HFFc6 (cell line): ENCODE results near the gene NPR2. TPM values are rescaled to one million over a fixed set of nuclear protein-coding genes. Genes with fewer than 3 reads are reported as not detected.

ENCODE experiments used
- DNase-seq: peaks from one replicate; pipeline ENCODE4 v3.0.0-alpha.2; 2018
- H3K27ac Mint-ChIP-seq: 2 replicates; pipeline ENCODE4 v1.8.0; 2020; ENCODE audit warnings: mild to moderate bottlenecking, mixed read lengths
- H3K27me3 Mint-ChIP-seq: 2 replicates; pipeline ENCODE4 v1.8.0; 2021; ENCODE audit warnings: mild to moderate bottlenecking, moderate library complexity, mixed read lengths; ENCODE audit not compliant: insufficient read depth
- H3K36me3 Mint-ChIP-seq: 2 replicates; pipeline ENCODE4 v1.8.0; 2021; ENCODE audit warnings: low read depth, mixed read lengths
- H3K4me1 Mint-ChIP-seq: 2 replicates; pipeline ENCODE4 v1.8.0; 2020; ENCODE audit warnings: low read depth, mixed read lengths
- H3K4me3 Mint-ChIP-seq: 2 replicates; pipeline ENCODE4 v1.8.0; 2020; ENCODE audit warnings: mild to moderate bottlenecking, moderate library complexity, mixed read lengths
- H3K9me3 Mint-ChIP-seq: 2 replicates; pipeline ENCODE4 v1.8.0; 2020; ENCODE audit warnings: mild to moderate bottlenecking, mixed read lengths
- CTCF ChIP-seq: fragments of 200-600 bp; sonication (generic); IDR thresholded peaks from 2 replicates; pipeline ENCODE4 v1.5.0; 2021; ENCODE audit warnings: antibody characterized with exemption, mild to moderate bottlenecking
- total RNA-seq, 6 experiments: library from RNA; stranded (reverse); fragmentation: NEBNext Ultra II Directional; extraction: Animal tissue kit (Norgen Biotek cat#: 25700); gene quantifications; 2 replicates in 1 of 6; 3 replicates in 5 of 6; pipeline ENCODE4 v1.2.3, GENCODE V29; 2021

Gene NPR2
- total RNA-seq, 6 experiments from 2014 or later: 38.3 to 48.5 (median 41.7) TPM

DNA sequence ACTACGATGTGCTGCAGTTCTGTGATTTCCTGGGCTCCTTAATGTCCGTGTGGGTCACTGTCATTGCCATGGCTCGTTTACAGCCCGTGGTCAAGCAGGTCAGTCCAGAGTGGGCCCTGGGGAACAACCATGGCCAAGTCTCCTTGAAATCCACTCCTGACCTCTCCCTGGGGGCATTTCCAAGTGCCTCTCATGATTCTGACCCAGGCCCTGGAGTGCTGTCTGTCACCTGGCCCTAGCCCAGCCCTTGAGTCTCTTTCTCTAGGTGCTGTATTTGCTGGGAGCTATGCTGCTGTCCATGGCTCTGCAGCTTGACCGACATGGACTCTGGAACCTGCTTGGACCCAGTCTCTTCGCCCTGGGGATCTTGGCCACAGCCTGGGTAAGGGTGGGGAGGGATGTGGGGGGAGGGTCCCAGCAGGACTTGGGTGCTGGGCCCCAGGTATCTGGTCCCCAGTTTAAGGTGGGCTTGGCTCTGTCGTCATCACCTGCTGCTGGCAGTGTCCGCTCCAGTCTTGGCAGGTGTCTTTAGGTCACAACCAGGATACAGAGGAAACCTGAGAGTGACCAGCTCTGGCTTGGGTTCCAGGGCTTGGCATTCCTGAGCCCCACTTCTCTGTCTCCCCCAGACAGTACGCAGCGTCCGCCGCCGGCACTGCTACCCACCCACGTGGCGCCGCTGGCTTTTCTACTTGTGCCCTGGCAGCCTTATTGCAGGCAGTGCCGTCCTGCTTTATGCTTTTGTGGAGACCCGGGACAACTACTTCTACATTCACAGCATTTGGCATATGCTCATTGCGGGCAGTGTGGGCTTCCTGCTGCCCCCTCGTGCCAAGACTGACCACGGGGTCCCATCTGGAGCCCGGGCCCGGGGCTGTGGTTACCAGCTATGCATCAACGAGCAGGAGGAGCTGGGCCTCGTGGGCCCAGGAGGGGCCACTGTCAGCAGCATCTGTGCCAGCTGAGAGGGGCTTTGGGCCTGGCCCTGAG, 61.8 kb downstream of the NPR2 start:
- peaks cover 10% of the 10 kb centered on the region for H3K4me1 Mint-ChIP-seq
- no peak for TF ChIP-seq CTCF
- H3K4me3 Mint-ChIP-seq: no peak overlapping the region
- no peak overlapping the region for H3K27ac Mint-ChIP-seq
- no peaks in the 10 kb centered on the region for H3K36me3 Mint-ChIP-seq
- DNase-seq: no peak
- peaks cover 10% of the 10 kb centered on the region for H3K27me3 Mint-ChIP-seq
- H3K9me3 Mint-ChIP-seq: no peaks in the 10 kb centered on the region

- Mint-ChIP-seq H3K27ac (no peak overlapping the region), H3K36me3 (no peaks in the 10 kb centered on the region), H3K9me3 (no peaks in the 10 kb centered on the region), H3K4me1 (no peaks in the 10 kb centered on the region), H3K4me3 (no peak overlapping the region), H3K27me3 (peaks cover 10% of the 10 kb centered on the region)
- DNase-seq: no peak
- no peak for TF ChIP-seq CTCF
Measured at GRCh38 chr9:35854091-35854762, 62.8 kb downstream of the NPR2 start.

DNA sequence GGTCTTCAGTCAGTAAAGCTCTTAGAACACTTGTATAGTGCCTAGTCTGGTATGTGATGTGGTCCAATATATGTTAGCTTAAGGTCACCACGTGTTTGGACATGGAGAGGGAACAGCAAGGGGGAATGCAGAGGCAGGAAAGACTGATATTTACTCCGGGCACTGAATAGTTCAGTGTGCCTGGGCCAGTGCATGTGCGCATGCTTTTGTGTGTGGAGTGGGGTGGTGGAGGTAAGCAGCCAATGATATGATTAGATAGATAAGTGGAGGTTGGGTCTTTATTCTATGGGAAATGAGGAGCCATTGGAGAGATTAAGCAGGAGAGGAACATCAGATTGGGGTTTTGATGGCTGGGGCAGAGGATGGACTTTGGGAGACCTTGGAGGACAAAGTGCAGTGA, 64.8 kb downstream of the NPR2 start:
- Mint-ChIP-seq H3K4me1 (no peaks in the 10 kb centered on the region), H3K36me3 (no peaks in the 10 kb centered on the region), H3K9me3 (no peaks in the 10 kb centered on the region), H3K4me3 (no peak overlapping the region), H3K27me3 (peaks cover 20% of the 10 kb centered on the region), H3K27ac (no peak overlapping the region)
- TF ChIP-seq CTCF: no peak
- no peak for DNase-seq

- H3K27me3 Mint-ChIP-seq: peaks cover 26% of the 10 kb centered on the region
- DNase-seq: no peak
- H3K4me1 Mint-ChIP-seq: no peaks in the 10 kb centered on the region
- H3K36me3 Mint-ChIP-seq: no peaks in the 10 kb centered on the region
- no peaks in the 10 kb centered on the region for H3K9me3 Mint-ChIP-seq
- H3K4me3 Mint-ChIP-seq: no peak overlapping the region
- no peak for TF ChIP-seq CTCF
- H3K27ac Mint-ChIP-seq: no peak overlapping the region
Measured at GRCh38 chr9:35856882-35857281, 65.5 kb downstream of the NPR2 start.

- Mint-ChIP-seq H3K36me3 (no peaks in the 10 kb centered on the region), H3K27ac (no peak overlapping the region), H3K4me3 (no peak overlapping the region), H3K4me1 (no peaks in the 10 kb centered on the region), H3K27me3 (peaks cover 40% of the 10 kb centered on the region), H3K9me3 (no peaks in the 10 kb centered on the region)
- TF ChIP-seq CTCF: no peak
- no peak for DNase-seq
Measured at GRCh38 chr9:35858458-35858857, 67.1 kb downstream of the NPR2 start.

Other genes starting within 250 kb of the NPR2 start
- gene TESK1, start 186.3 kb upstream of the NPR2 start, total RNA-seq: 10 to 100 TPM; 25.4 to 33.2 (median 28.5) TPM
- gene CD72, start 173.2 kb upstream of the NPR2 start, total RNA-seq: under 1 TPM; 0.37 to 0.87 (median 0.49) TPM
- gene SIT1, start 140.7 kb upstream of the NPR2 start, total RNA-seq: not detected
- gene RMRP, start 133.6 kb upstream of the NPR2 start, total RNA-seq: over 10,000 TPM in 5 of 6 experiments, 1,000 to 10,000 TPM in 1; 9,197 to 39,404 (median 23,537) TPM
- gene CCDC107, start 133.3 kb upstream of the NPR2 start, total RNA-seq: 10 to 100 TPM; 22.5 to 29.8 (median 24.6) TPM
- 1 to 10 TPM; 1.7 to 4.4 (median 2.6) TPM for gene ARHGEF39, start 126.4 kb upstream of the NPR2 start, total RNA-seq
- gene CA9, start 117.7 kb upstream of the NPR2 start, total RNA-seq: under 1 TPM in 1 of 6 experiments, not detected in 5; 0.28 TPM
- 1,000 to 10,000 TPM; 1,810 to 3,557 (median 2,546) TPM for gene TPM2, start 101.7 kb upstream of the NPR2 start, total RNA-seq
- gene TLN1, start 59.4 kb upstream of the NPR2 start, total RNA-seq: 100 to 1,000 TPM; 470 to 562 (median 491) TPM
- gene CREB3, start 58.9 kb upstream of the NPR2 start, total RNA-seq: 100 to 1,000 TPM; 106 to 127 (median 114) TPM
- 10 to 100 TPM; 22.9 to 25.7 (median 24.0) TPM for gene GBA2, start 42.4 kb upstream of the NPR2 start, total RNA-seq
- 10 to 100 TPM; 27.6 to 35.1 (median 30.9) TPM for gene RGP1, start 42.3 kb upstream of the NPR2 start, total RNA-seq
- gene MSMP, start 37.3 kb upstream of the NPR2 start, total RNA-seq: not detected
- 1 to 10 TPM in 4 of 6 experiments, under 1 TPM in 2; 0.80 to 1.7 (median 1.2) TPM for gene SPAG8, start 20.7 kb downstream of the NPR2 start, total RNA-seq
- gene HINT2, start 23.5 kb downstream of the NPR2 start, total RNA-seq: 10 to 100 TPM; 23.3 to 35.3 (median 34.6) TPM
- not detected for gene FAM221B, start 37.1 kb downstream of the NPR2 start, total RNA-seq
- gene TMEM8B, start 37.6 kb downstream of the NPR2 start, total RNA-seq: 10 to 100 TPM in 5 of 6 experiments, 1 to 10 TPM in 1; 8.7 to 15.2 (median 12.0) TPM
- not detected for gene OR13J1, start 78.8 kb downstream of the NPR2 start, total RNA-seq
- 1 to 10 TPM; 2.5 to 4.1 (median 3.3) TPM for gene HRCT1, start 114.6 kb downstream of the NPR2 start, total RNA-seq
- under 1 TPM in 5 of 6 experiments, not detected in 1; 0.19 to 0.34 (median 0.23) TPM for gene SPAAR, start 117.9 kb downstream of the NPR2 start, total RNA-seq
- not detected for gene OR2S2, start 166.6 kb downstream of the NPR2 start, total RNA-seq
- gene RECK, start 245.3 kb downstream of the NPR2 start, total RNA-seq: 100 to 1,000 TPM; 149 to 182 (median 173) TPM